Posterior vena cava (tissue), 2 donors: ENCODE results near the gene TMEM190. TPM values are rescaled to one million over a fixed set of nuclear protein-coding genes. Genes with fewer than 3 reads are reported as not detected.
A peak's percentile ranks its signal among the peaks of the same experiment; 100 is the strongest.
"Not testable (repeated sequence)": the region's sequence is repeated elsewhere in the genome, so short reads cannot be mapped to it uniquely, and the experiment has no call there.

Experiments
- DNase-seq: peaks from one replicate; pipeline ENCODE4 v3.0.0-alpha.2; 2020; ENCODE audit warnings: low spot score
- intact Hi-C, 2 donors: fragments of 100-400 bp; cut with DNase I; formaldehyde crosslinking; loops; one replicate each; pipeline versions ENCODE4 v1.14.1 to v1.14.2; 2022 to 2023
- total RNA-seq, 2 donors: library from RNA; stranded (reverse); fragmentation: NEBNext Ultra II Directional; extraction: Animal tissue kit (Norgen Biotek cat#: 25700); gene quantifications; one replicate each; pipeline ENCODE4 v1.2.1, GENCODE V29; 2021
- donor health status: DM: yes; HTN: yes; CAD: no.
- donor health status: DM: yes; HTN: yes; CAD: no.

The TMEM190 gene
- total RNA-seq, 2 donors from 2014 or later: not detected

DNA sequence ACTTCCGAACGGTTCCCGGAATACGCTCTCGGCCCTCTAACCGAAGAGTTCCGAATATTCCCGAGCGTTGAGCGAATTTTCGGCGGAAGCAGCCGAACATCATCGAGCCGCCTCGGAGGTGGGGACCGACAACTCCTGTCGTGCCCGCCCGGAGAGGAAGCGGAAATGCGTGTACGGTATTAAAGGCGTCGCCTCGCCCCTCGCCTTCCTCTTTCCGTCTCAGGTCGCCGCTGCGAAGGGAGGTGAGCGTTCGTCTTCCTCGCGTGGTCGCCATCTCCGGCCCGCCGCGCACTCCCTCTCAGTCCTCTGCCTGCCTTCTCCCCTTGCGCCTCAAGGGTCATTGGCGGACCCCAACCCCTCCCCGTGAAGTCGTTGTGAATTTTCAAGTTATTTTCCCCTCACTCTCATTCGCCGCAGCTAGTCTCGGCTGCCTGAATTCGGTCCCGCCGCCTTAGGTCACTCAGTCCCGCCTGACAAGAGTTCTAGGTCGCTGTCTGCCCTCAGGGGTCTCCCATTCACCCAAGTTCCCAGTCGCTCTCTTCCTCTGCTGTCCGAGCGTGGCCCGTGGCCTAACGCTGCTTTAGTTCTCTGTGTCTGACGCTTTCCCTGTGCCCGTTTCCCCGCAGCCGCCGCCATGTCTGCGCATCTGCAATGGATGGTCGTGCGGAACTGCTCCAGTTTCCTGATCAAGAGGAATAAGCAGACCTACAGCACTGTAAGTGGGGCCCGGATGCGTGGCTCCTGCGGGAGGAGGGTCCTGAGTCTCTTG lies 9.3 kb downstream of the TMEM190 start, which contains the start of gene RPL28:
RPL28 (plus strand) TSS at position 209 of the 769 bp plus-strand sequence; CDS start at position 635, 426 bp downstream.
- intact Hi-C loops: no loop called here
- peak; percentile 100 for DNase-seq

DNA sequence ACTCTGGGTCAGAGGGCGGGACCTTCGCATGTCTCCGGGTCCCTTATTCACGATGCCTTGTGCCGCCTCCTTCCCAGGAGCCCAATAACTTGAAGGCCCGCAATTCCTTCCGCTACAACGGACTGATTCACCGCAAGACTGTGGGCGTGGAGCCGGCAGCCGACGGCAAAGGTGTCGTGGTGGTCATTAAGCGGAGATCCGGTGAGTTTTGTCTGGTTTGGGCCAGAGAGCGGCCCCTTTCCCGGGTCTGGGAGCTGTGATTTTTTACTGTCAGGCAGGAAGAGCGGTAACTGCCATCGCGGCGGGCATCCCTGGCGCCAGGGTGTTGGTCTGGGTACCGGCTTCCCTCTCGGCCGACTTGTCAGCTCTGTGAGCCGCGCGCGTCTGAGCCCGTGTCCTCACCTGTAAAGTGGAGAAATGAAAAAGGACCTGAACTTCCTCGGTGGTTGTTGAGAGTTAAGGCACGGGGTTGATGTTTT lies 9.9 kb downstream of the TMEM190 start:
- intact Hi-C loops: no loop called here
- DNase-seq: no peak

DNA sequence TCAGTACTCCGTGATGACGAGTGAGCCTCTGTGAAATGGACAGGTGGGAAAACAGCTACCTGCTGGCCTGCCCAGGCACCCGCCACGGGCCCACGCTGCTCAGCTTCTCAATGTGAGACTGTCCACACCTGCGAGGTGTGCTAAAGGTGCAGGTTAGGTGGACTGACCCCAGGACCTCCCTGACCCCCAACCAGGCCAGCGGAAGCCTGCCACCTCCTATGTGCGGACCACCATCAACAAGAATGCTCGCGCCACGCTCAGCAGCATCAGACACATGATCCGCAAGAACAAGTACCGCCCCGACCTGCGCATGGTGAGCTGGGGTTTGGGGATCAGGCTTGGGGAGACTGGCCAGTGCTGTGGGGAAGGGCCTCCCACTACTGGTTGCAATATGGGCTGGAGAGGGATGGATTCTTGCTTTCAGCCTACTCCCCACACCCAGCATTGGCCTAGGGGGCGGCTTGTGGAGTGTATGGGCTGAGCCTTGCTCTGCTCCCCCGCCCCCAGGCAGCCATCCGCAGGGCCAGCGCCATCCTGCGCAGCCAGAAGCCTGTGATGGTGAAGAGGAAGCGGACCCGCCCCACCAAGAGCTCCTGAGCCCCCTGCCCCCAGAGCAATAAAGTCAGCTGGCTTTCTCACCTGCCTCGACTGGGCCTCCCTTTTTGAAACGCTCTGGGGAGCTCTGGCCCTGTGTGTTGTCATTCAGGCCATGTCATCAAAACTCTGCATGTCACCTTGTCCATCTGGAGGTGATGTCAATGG lies 11.3 kb downstream of the TMEM190 start:
- intact Hi-C loops: no loop called here
- DNase-seq: no peak

DNA sequence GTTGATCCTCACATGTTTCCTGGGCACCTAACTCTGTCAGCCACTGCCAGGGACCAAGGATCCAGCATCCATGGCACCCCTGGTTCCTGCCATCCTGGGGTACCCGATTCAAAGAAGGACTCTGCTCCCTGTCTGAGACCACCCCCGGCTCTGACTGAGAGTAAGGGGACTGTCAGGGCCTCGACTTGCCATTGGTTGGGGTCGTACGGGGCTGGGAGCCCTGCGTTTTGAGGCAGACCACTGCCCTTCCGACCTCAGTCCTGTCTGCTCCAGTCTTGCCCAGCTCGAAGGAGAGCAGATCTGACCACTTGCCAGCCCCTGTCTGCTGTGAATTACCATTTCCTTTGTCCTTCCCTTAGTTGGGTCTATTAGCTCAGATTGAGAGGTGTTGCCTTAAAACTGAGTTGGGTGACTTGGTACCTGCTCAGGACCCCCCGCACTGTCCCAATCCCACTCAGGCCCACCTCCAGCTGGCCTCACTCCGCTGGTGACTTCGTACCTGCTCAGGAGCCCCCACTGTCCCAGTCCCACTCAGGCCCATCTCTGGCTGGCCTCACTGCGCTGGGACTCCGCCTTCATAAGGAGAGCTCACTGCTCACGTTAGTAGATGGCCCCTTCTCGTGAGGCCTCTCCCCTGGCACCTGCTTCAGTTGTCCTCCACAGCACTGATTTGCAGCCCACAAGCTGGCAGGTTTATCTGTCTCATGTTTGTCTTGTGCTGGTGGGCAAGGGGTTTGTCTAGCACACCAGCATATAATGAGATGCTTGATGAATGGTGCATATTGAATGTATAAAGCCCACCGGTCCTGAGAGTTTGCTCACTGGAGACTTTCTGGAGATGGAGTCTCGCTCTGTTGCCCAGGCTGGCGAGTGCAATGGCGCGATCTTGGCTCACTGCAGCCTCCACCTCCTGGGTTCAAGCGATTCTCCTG lies 13.0 kb downstream of the TMEM190 start:
- intact Hi-C loops: no loop called here
- no peak for DNase-seq

DNA sequence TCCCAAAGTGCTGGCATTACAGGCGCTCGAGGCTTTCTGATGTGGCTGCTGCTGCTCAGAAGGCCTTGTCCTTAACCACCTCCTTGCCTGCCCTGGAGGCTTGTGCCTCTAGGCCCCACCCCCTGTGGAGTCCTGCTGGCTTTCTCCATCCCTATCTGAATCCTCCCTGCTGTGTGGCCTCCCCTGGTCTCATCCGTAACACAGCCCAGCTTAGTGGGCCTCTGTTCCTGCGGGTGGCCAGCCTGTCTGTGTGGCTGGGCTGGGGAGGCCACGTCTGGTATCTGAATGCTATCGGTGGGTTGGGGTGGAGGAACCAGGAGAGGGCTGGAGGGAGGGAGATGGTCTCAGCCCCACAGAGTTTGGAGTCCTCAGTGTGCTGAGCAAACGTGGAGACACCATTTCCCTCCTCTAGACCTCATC lies 13.8 kb downstream of the TMEM190 start:
- DNase-seq: no peak
- intact Hi-C loops: no loop called here

DNA sequence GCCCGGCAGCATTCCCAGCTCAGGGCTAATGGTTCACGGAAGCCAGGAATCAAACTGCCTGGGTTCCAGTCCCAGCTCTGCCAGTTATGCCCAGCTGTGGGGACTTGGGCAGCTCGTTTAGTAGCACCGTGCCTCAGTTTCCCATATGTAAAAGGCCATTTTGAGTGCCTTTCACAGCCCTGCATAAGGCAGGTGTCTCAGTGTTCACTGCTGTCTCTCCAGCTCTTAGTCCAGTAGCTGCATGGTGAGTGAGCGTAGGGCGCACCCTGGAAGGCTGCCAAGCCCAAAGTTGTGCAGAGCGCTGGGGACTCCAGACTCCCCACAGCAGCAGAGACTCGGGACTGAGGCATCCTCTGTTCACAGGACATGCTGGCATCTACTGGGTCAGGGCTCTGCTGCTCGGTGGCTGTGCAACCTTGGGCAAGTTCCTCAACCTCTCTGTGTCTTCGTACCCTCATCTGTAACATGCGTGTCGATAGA lies 14.6 kb downstream of the TMEM190 start:
- intact Hi-C loops: no loop called here
- no peak for DNase-seq

DNA sequence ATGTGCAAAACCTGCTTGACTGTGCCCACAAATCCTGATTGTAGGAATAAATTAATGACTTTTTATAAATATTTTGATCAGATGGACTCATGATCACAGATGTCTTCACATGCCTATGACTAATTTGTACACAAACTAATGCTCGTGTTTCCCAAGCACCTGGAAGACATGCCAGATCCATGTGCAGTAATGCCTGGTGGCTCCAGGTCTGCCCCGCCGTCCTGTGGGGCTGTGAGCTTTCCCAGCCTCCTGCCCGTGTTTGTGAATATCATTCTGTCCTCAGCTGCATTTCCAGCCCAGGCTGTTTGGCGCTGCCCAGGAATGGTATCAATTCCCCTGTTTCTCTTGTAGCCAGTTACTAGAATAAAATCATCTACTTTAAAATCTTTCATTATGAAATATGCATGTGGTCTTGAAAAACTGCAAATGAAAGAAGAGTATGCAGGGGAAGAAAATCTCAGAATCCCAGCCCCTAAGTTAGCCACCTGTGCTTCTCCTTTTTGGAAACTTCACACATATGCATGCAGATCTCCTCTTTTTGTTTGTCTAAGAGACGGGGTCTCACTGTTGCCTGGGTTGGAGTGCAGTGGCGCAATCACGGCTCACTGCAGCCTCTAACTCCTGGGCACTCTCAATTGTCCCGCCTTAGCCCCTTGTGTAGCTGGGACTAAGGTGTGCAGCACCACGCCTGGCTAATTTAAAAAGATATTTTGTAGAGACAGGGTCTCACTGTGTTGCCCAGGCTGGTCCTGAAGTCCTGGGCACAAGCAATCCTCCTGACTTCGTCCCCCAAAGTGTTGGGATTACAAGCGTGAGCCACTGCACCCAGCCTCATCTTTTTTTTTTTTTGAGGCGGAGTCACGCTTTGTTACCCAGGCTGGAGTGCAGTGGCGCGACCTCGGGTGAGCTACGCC lies 15.3 kb downstream of the TMEM190 start:
- DNase-seq: no peak
- intact Hi-C loops: no loop called here

DNA sequence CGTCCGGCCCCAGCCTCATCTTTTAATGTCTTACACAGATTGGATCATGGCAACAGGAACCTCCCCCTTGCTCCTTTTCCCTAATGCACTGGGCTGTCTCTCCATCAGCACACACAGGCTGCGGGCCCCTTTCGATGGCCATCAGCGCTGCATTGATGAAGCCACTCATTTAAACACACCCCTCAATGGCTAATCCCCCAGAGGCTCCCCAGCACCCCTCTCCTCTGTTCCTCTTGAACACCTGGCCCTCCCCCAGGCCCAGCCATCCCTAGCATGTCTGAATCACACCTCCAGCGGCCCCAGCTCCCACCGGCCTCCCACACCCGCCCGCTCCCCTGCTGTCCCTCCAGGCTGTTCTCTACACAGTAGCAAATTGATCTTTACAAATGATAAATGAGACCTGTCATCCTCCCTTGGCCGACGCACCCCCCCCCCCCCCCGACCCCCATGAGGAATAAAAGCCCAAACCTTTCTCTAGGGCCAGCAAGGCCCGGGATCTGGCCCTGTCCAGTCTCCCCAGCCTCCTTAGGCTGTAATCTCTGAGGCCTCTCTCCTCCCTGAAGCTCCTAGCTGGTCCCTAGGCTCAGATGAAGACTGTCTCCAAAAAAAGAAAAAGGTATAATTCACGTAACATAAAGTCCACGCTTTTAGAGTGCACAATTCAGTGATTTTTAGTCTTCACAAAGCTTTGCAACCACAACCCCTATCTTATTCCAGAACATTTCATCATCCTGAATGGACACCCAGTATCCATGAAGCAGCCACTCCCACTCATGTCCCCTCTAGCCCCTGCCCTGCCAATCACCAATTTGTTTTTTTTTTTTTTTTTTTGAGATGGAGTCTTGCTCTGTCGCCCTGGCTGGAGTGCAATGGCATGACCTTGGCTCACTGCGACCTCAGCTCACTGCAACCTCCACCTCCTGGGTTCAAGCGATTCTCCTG lies 16.5 kb downstream of the TMEM190 start:
- intact Hi-C loops: no loop called here
- no peak for DNase-seq

DNA sequence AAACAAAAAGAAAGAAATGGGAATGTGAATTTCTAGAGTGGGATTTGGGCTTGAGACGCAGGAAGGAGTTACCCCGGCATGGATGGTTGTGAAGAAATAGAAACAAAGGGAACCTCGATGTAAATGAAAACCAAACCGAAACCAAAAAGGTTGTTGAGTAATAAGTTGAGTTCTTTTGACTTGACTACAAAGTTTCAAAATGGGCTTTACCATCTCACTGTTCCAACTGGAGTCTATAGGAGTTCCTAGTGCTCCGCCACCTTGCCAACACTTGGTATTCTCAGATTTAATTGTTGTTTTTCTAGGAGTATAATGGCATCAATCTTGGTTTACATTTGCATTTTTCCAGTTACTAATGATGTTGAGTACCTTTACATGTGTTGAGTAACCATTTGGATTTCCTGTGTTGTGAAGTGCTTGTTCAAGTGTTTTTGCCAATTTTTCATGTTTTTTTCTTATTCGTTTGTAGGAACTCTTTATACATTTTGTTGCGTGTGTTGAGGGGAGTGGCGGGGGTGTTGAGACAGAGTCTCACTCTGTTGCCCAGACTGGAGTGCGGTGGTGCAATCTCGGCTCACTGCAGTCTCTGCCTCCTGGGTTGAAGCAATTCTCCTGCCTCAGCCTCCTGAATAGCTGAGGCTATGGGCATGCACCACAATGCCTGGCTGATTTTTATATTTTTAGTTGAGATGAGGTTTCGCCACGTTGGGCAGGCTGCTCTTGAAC lies 21.7 kb downstream of the TMEM190 start:
- no peak for DNase-seq

DNA sequence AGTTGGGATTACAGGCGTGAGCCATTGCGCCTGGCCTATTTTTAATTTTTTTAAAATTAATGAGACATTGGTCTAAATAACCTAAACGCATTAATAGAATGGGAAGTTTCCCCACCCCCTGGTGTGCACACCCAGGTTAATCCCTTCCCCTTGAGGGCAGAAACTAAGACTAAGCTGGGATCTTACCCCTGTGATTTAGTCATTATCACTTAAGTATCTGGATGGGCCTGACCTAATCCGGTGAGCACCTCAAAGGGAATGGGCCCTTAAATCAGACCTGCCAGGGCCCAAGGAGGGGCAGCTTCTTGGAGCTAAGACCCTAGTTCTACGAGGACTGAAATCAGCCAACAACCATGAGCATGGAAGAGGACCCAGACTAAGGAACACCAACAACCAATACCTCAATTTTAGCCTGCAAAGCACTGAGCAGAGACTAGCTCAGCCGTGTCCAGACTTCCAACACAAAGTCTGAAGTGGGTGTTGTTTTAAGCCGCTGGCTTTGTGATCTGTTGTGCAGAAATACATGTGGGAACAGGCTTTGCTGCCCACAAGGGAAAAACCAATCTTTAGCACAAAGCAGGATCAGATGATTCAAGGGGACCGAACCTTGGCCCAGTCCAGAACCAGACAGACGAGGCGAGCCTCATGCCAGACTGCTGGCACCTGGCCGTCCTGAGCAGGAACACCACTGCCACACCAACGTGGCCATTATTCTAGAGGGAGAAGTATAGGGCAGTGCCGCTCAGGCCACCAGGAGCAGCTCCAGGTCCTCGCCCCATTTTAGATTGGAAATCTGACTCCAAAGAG lies 23.9 kb downstream of the TMEM190 start:
- intact Hi-C loops: loop anchor here in 1 of 2 donors (1.0 kb wide), 1 partner anchor 48 kb away; no protein-coding TSS in a partner anchor
- DNase-seq: no peak

More for the DNA sequence above, 21.7 kb downstream of the TMEM190 start:
- intact Hi-C loops: no loop called here

DNA sequence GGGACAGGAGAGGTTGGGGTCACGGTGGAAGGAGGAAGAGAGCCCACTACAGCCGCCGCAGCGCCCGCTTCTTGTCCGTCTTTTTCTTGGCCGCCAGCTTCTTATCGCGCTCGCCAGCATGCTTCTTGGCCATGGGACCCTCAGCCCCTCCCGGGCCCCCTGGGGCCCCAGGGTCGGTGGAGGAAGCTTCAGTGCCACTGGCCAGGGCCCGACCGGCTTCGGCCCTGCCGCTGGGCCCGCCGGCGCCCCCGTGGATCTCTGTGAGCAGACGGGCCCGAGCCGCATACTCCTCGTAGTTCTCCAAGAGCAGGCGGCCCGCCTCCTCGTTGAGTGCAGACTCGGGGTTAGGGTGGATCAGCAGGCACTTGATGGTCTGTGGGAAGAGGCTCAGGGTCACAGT lies 24.8 kb downstream of the TMEM190 start:
- DNase-seq, intact Hi-C loops: not testable (repeated sequence)

DNA sequence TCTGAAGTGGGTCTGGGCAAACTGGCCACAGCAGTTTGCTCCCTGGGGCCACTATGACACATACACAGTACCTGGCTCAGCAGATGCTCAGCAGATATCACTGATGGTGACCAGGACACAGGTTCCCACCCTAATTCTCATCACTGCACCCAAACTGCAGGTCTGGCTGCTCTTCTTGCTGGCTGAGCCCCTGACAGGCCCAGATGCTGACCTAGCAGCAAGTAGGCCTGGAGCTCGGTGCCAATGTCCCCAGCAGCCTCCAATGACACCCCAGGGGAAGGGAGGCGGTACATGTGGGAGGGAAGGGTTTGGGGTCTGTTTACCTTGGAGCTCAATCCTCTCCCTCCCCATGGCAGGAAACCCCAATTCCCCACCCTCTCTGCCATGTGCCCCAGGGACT lies 25.9 kb downstream of the TMEM190 start:
- no peak for DNase-seq
- intact Hi-C loops: no loop called here

DNA sequence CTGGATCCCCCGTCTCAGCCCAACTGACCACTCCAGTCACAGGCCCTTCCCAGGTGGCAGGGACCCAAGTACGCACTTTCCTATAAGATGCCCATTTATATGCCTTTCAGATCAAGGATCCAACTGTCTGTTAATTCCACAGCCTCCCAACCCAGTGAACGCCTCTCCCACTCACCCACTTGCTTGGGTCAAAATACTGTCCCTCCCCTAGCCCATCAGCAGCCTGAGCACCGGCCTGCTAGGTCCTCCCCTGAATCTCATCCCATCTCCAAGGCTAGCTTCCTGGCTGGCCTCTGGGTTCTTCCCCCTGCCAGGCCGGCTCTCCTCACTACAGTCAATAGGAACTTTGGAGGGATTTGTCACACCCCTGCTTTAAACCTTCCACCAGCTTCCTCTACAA lies 29.0 kb downstream of the TMEM190 start:
- intact Hi-C loops: no loop called here

DNA sequence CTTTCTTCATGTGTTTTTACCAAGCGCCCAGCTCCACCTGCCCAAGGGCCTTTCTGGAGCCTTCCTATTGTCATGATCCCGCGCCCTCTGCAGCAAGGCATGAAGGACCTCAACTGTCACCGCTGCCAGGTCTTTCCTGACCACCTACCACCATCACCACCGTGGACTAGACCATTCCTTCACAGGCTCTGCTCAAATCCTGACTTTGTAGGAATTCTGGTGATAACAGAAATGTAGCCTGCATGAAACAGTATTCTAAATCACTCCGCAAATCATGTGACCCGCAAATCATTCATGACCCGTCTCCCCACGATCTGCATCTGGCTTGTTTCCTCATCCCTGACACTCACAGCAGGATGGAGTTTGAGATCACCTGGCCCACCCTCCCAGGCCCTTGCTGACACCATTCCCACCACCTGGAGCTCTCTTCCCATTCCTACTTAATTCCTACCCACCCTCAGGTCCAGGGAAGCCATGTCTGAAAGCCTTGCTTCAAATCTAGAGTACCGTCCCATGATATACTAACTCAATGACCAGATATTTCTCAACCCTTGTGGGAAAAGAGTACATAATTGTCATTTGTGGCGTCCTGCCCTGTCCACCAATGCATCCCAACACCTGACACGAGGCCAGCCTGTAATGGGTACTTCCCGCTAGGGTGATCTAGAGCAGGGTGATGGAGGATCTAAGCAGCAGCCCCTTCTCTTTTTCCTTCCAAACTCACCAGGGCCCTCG lies 29.6 kb downstream of the TMEM190 start:
- intact Hi-C loops: no loop called here
- no peak for DNase-seq

More for the DNA sequence above, 29.0 kb downstream of the TMEM190 start:
- DNase-seq: no peak
